Heart left ventricle (tissue), 16 donors: ENCODE data around the gene TNS3. TPM values are rescaled to one million over a fixed set of nuclear protein-coding genes. Genes with fewer than 3 reads are reported as not detected.

Source experiments
- ATAC-seq, 4 donors: fragments of 200-7000 bp; cut with Tn5 transposase; one replicate each; pipeline ENCODE4 v1.9.1; 2020 to 2022; ENCODE audit warnings: moderate library complexity in 4 of 4, mild to moderate bottlenecking in 3 of 4, moderate number of reproducible peaks in 1 of 4
- DNase-seq, 5 donors: peaks; one replicate each; pipeline ENCODE4 v3.0.0-alpha.2; 2020
- H3K27ac ChIP-seq, 12 donors: fragments of 200-600 bp; sonication (generic) in 4 of 12; one replicate each; pipeline versions ENCODE4 v1.5.0 to v1.8.0; 2016 to 2022; ENCODE audit warnings: mild to moderate bottlenecking in 2 of 12
- H3K27me3 ChIP-seq, 9 donors: fragments of 200-600 bp; sonication (generic) in 2 of 9; one replicate each; pipeline versions ENCODE4 v1.5.1 to v1.8.0; 2016 to 2022; ENCODE audit warnings: mild to moderate bottlenecking in 3 of 9
- H3K36me3 ChIP-seq, 9 donors: fragments of 200-600 bp; sonication (generic) in 2 of 9; one replicate each; pipeline versions ENCODE4 v1.5.0 to v1.8.0; 2018 to 2022; ENCODE audit warnings: mild to moderate bottlenecking in 2 of 9
- H3K4me1 ChIP-seq, 12 donors: fragments of 200-600 bp; sonication (generic) in 4 of 12; one replicate each; pipeline versions ENCODE4 v1.5.0 to v1.8.0; 2016 to 2022; ENCODE audit warnings: mild to moderate bottlenecking in 3 of 12
- H3K4me3 ChIP-seq, 12 donors: fragments of 200-600 bp; sonication (generic) in 4 of 12; one replicate each; pipeline versions ENCODE4 v1.5.0 to v1.8.0; 2017 to 2022; ENCODE audit warnings: mild to moderate bottlenecking in 9 of 12, moderate library complexity in 4 of 12
- H3K9me3 ChIP-seq, 12 donors: fragments of 200-600 bp; sonication (generic) in 4 of 12; one replicate each; pipeline versions ENCODE4 v1.5.0 to v1.8.0; 2016 to 2022; ENCODE audit warnings: mild to moderate bottlenecking in 1 of 12
- CTCF ChIP-seq, 12 donors: fragments of 200-600 bp; sonication (generic) in 4 of 12; IDR thresholded peaks; one replicate each; pipeline versions ENCODE4 v1.5.0 to v1.8.0; 2018 to 2022; ENCODE audit warnings: antibody characterized with exemption in 12 of 12, mild to moderate bottlenecking in 5 of 12
- POLR2A ChIP-seq, 2 donors: fragments of 450-650 bp; IDR thresholded peaks; one replicate each; pipeline ENCODE4 v1.6.1; 2017; ENCODE audit warnings: antibody characterized with exemption in 2 of 2, mild to moderate bottlenecking in 2 of 2, moderate library complexity in 2 of 2
- WGBS, 4 donors: extraction: QIAGEN DNeasy Blood & Tissue Kit in 2 of 4; methylation state at CpG; one replicate each; pipeline versions ENCODE4 v1.1.5 to v1.1.7; 2013 to 2018; 5-methylcytosine and 5-hydroxymethylcytosine counted together
- intact Hi-C, 10 donors: fragments of 100-400 bp; cut with DNase I; formaldehyde crosslinking; loops; one replicate each; pipeline versions ENCODE4 v1.11.1 to v1.14.2; 2022
- polyA plus RNA-seq, 2 donors: library from polyadenylated mRNA; stranded (reverse); fragments of 200-250 nt; gene quantifications; one replicate each; pipeline ENCODE4 v1.2.3, GENCODE V29; 2013
- total RNA-seq, 9 donors: library from RNA; depleted of rRNA in 2 of 9; stranded (reverse); fragments of >200 nt in 2 of 9; fragmentation: NEBNext Ultra II Directional in 3 of 9; extraction: Animal tissue kit (Norgen Biotek cat#: 25700) in 3 of 9; gene quantifications; one replicate each; pipeline versions ENCODE4 v1.1.0 to v1.2.4, GENCODE V29; 2016 to 2023
- donor health status: ischemic (EF 13 %, LVEDD 7.1; RV severe dilation, severe dysfunction).
- donor health status: healthy with polysubstance abuse.
- donor health status: DM: no; HTN: yes; CAD: no.
- donor health status: DM: no; HTN: no; CAD: no.
- donor health status: ischemic (EF 25% LVEDD 6.9; RV normal size, moderate dysfunction).
- donor health status: ischemic (EF 25% LVEDD 5.7; RV mildly dilated, moderate dysfunction).
- donor health status: healthy.
- donor health status: DM: yes; HTN: yes; CAD: no.
- donor health status: ischemic (EF 35%, LVEDD 5.7; RV mildly dilated, moderate dysfunction).
- donor health status: nonischemic (EF 11% LVEDD 7.7; RV severe dilation, severe dysfunction).
- donor health status: DM: yes; HTN: yes; CAD: no.
- donor health status: PGD.
- donor health status: ischemic (EF 29% LVEDD 5.4; RV normal size, mild dysfunction).
- donor health status: nonischemic (EF 23%, LVEDD 6.1; RV moderate dilation, normal function).

Gene TNS3
- total and polyA plus RNA-seq, 11 donors, result 10.1 to 116 (median 32.7) TPM

GRCh38 chr7:47552621-47553020, 29.3 kb downstream of the TNS3 start:
- Histone ChIP-seq H3K4me3 (no peak overlapping the region), H3K4me1 (peaks cover 0 to 54% (median 14%) of the 10 kb centered on the region in 12 donors), H3K36me3 (peaks cover 0 to 5% (median 0%) of the 10 kb centered on the region in 9 donors), H3K27ac (peak overlapping the region in 4 of 12 donors; percentile 28 to 41 (median 36)), H3K27me3 (no peaks in the 10 kb centered on the region), H3K9me3 (peaks cover 0 to 8% (median 0%) of the 10 kb centered on the region in 12 donors)
- 50 to 79% (median 69%) methylated on average over 3 of the region's 3 CpGs for WGBS, 4 donors
- intact Hi-C loops, result no loop called here
- ATAC-seq (peak in 3 of 4 donors; percentile 59 to 86 (median 61)), DNase-seq (no peak)
- TF ChIP-seq CTCF (IDR thresholded peaks at IDR 0.05) (no peak), POLR2A (IDR thresholded peaks at IDR 0.05) (no peak)

DNA sequence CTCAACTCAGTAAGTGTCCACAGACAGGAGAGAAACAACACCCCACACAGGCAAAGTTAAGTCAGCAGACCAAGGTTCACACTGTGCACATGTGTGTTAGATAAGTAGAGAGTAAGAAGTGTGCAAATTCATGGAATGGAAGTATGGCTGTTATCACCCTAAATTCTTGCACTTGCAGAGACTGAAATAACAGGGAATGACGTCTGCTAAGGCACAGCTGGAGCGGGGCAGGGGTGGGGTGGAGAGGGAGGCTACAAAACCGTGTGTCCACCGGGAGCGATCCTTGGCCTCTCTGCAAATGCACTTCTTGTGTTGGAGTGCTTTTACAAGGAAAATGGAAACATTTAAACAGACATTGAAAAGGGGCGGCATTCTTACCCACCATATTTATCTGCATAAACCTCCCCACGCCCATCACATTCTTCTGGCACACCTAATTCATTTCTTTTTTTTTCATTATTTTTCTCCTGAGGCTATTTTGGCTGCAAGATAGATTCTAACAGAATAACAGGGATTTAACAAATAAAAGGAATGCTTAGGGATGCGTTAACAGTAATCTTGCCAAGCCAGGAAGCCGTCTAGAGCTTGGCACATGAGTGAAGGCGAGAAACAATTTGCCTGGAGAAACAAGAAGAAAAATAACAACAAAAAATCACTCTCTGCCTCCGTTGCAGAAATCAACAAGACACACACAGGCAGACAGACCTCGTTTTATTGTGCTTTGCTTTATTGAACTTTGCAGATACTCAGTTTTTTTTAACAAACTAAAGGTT, 30.1 kb downstream of the TNS3 start:
- Histone ChIP-seq H3K27ac (peak overlapping the region in 4 of 12 donors; percentile 28 to 50 (median 40)), H3K4me3 (no peak overlapping the region), H3K9me3 (peaks cover 0 to 8% (median 0%) of the 10 kb centered on the region in 12 donors), H3K36me3 (peaks cover 0 to 11% (median 0%) of the 10 kb centered on the region in 9 donors), H3K4me1 (peaks cover 0 to 47% (median 14%) of the 10 kb centered on the region in 12 donors), H3K27me3 (no peaks in the 10 kb centered on the region)
- ATAC-seq (peak; percentile 38 to 82 (median 69)), DNase-seq (peak in 4 of 5 donors; percentile 53 to 86 (median 60))
- WGBS, 4 donors, result 68 to 75% (median 74%) methylated on average over 12 of the region's 12 CpGs
- TF ChIP-seq POLR2A (IDR thresholded peaks at IDR 0.05) (no peak), CTCF (IDR thresholded peaks at IDR 0.05) (no peak)
- intact Hi-C loops, result no loop called here

GRCh38 chr7:47550788-47551470, 31.0 kb downstream of the TNS3 start:
- intact Hi-C loops, result no loop called here
- no peaks in the 10 kb centered on the region for H3K27me3 ChIP-seq
- peaks cover 0 to 11% (median 0%) of the 10 kb centered on the region in 9 donors for H3K36me3 ChIP-seq
- no peak overlapping the region for H3K27ac ChIP-seq
- 72 to 90% (median 78%) methylated on average over 9 to 11 of the region's 11 CpGs for WGBS, 4 donors
- ATAC-seq (no peak), DNase-seq (no peak)
- H3K4me3 ChIP-seq, result no peak overlapping the region
- H3K9me3 ChIP-seq, result peaks cover 0 to 8% (median 0%) of the 10 kb centered on the region in 12 donors
- TF ChIP-seq CTCF (IDR thresholded peaks at IDR 0.05) (no peak), POLR2A (IDR thresholded peaks at IDR 0.05) (no peak)
- H3K4me1 ChIP-seq, result peaks cover 0 to 37% (median 14%) of the 10 kb centered on the region in 12 donors

DNA sequence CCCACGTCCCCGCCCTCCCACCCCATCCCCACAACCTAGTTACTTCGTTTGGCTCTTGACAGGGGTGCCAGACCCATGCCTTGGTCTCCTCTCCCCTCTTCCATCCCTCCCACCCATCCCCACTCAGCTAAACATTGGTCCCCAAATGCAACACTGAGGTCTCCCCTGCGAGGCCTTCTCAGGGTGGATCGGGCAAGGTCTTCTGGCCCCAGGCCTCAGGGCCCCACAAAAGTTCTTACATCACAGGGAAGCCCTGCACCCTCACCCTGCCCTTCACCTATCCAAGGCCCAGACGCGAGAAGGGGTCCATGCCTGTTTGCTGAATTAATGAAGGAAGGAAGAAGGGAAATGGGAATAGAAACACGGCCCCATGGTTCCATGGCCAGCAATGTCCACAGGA, 32.0 kb downstream of the TNS3 start:
- H3K4me3 ChIP-seq, result no peak overlapping the region
- intact Hi-C loops, result no loop called here
- peaks cover 0 to 11% (median 0%) of the 10 kb centered on the region in 9 donors for H3K36me3 ChIP-seq
- H3K27me3 ChIP-seq, result no peaks in the 10 kb centered on the region
- DNase-seq (peak in 1 of 5 donors; percentile 29), ATAC-seq (no peak)
- peaks cover 0 to 8% (median 0%) of the 10 kb centered on the region in 12 donors for H3K9me3 ChIP-seq
- peaks cover 0 to 35% (median 14%) of the 10 kb centered on the region in 12 donors for H3K4me1 ChIP-seq
- H3K27ac ChIP-seq, result no peak overlapping the region
- no peak for TF ChIP-seq POLR2A (IDR thresholded peaks at IDR 0.05)
- TF ChIP-seq CTCF (IDR thresholded peaks at IDR 0.05), result no peak
- 89 to 98% (median 94%) methylated on average over 8 of the region's 8 CpGs for WGBS, 4 donors
